Keratinocyte (primary cell): ENCODE results near the gene BNC1.

Source experiments
- CTCF ChIP-seq, 3 experiments: IDR thresholded peaks in 1 of 3; conservative IDR thresholded peaks in 1 of 3; optimal IDR thresholded peaks in 1 of 3; 2 replicates in 2 of 3; 3 replicates in 1 of 3; pipeline versions ENCODE3 to v1.5.1; 2011; ENCODE audit warnings: low read length in 3 of 3, mild to moderate bottlenecking in 3 of 3, moderate library complexity in 2 of 3, control low read depth in 1 of 3, inconsistent platforms in 1 of 3; ENCODE audit not compliant: insufficient read depth in 2 of 3; ENCODE audit errors: extremely low read depth in 1 of 3
- EZH2 ChIP-seq: IDR thresholded peaks from one replicate; pipeline ENCODE4 v1.6.1; 2012; ENCODE audit warnings: inconsistent platforms, mild to moderate bottlenecking, low read length, moderate library complexity

DNA sequence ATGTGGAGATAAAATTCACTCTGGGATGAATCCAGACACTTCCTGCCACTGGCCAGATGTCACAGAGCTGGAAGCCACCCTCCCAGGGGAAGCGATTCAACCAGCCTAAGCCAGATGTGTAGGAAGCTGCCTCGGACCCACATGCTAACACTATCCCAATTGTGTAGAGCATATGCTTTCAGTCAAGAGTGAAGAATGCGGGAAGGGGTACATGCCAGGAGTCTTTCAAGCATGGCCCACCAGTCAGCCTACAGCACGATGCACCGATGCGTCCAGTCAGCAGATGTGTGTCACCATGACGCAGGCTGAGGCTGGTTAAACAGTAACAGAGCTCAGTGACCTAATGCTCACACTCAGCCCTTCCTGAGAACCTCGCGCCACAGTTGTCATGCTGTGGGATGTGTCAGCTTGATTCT lies 38.8 kb upstream of the BNC1 start:
- TF ChIP-seq CTCF (optimal IDR thresholded peaks at IDR 0.05 in 1 of 3, IDR thresholded peaks at IDR 0.05 in 1 of 3, conservative IDR thresholded peaks at IDR 0.05 in 1 of 3; ENCODE audit: extremely low read depth in 1 of 3, insufficient read depth in 2 of 3, low read length in 3 of 3) (no peak), EZH2 (no peak)
